NB4 (cell line): ENCODE data around the gene CD7.

Experiments
- MYC ChIP-seq: IDR thresholded peaks from 2 replicates; pipeline ENCODE4 v1.6.1; 2011; ENCODE audit warnings: low read depth, low read length
- POLR2A ChIP-seq: IDR thresholded peaks from 2 replicates; pipeline ENCODE4 v1.6.1; 2011; ENCODE audit warnings: mild to moderate bottlenecking; ENCODE audit not compliant: insufficient read length; ENCODE audit errors: extremely low read depth
- TF ChIP-seq, protein P1 (sequence below): IDR thresholded peaks from one replicate; pipeline ENCODE4 v1.5.1; 2012; ENCODE audit warnings: low read depth, low read length
- TF ChIP-seq, protein P2 (sequence below): IDR thresholded peaks from 2 replicates; pipeline ENCODE4 v1.6.1; 2011; ENCODE audit warnings: low read depth, low read length

DNA sequence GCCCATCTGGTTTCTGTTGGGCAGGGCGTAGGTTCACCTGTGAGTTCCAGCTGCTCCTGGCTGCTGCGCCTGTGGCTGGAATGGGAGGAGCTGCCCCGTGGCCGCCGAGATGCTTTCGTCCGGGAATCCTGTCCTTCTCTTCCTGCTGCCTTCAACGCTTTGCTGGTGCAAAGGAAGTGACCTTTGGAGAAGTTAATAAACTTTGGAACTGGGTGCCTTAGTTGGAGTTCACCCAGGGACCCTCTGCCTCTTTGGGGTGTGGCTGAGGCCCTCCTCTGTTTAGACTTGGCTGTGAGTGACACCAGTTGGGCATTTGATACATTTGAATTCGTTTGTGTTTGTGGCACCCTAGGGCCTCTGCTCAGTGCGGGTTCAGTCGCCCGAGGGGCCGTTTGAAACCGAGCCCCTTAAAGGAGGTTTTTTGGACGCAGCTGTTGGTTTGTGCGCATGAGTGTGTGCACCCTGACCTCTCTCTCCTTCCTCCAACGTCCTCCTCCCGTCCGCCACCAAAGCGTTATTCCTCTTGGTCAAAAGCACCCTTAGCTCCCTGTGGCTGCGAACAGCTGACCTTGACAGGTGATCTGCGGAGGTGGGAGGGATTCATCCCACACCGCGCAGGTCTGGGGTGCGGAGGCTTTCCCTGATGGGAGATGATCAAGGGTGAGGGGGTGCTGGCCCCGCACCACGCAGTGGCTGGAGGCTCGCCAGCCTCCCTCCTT, 25.1 kb upstream of the CD7 start:
- TF ChIP-seq, protein P1, sequence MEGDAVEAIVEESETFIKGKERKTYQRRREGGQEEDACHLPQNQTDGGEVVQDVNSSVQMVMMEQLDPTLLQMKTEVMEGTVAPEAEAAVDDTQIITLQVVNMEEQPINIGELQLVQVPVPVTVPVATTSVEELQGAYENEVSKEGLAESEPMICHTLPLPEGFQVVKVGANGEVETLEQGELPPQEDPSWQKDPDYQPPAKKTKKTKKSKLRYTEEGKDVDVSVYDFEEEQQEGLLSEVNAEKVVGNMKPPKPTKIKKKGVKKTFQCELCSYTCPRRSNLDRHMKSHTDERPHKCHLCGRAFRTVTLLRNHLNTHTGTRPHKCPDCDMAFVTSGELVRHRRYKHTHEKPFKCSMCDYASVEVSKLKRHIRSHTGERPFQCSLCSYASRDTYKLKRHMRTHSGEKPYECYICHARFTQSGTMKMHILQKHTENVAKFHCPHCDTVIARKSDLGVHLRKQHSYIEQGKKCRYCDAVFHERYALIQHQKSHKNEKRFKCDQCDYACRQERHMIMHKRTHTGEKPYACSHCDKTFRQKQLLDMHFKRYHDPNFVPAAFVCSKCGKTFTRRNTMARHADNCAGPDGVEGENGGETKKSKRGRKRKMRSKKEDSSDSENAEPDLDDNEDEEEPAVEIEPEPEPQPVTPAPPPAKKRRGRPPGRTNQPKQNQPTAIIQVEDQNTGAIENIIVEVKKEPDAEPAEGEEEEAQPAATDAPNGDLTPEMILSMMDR, result no peak
- no peak for TF ChIP-seq MYC
- TF ChIP-seq POLR2A, result no peak
- TF ChIP-seq, protein P2, sequence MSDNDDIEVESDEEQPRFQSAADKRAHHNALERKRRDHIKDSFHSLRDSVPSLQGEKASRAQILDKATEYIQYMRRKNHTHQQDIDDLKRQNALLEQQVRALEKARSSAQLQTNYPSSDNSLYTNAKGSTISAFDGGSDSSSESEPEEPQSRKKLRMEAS, result no peak
